ENCODE results near the gene CDKAL1.

The CDKAL1 gene

DNA sequence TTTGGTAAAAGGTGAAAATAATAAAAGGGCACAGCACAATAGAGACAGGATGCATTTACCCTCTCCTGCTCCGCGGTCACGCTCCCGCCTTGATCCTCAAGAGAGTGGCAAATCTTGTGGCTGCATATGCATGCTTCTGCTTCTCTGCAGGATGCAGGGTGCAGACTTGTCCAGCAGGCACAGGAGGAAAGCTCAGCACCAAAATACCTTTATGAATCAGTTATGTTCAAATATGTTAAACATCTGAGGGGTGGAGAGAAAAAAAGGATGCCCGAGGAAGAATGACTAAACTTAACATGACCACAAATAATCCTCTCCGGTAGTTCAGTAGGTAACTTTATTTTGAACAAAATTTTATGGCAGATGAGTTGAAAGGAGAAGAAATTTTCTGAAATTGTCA, 693.2 kb downstream of the CDKAL1 start:
- DNase-seq (ENCODE audit: low spot score): no peak
- in situ Hi-C loops (cut with MboI; ENCODE audit: low sequenced_read_pairs, unreplicated experiment): no loop called here
- TF ChIP-seq, protein P1, sequence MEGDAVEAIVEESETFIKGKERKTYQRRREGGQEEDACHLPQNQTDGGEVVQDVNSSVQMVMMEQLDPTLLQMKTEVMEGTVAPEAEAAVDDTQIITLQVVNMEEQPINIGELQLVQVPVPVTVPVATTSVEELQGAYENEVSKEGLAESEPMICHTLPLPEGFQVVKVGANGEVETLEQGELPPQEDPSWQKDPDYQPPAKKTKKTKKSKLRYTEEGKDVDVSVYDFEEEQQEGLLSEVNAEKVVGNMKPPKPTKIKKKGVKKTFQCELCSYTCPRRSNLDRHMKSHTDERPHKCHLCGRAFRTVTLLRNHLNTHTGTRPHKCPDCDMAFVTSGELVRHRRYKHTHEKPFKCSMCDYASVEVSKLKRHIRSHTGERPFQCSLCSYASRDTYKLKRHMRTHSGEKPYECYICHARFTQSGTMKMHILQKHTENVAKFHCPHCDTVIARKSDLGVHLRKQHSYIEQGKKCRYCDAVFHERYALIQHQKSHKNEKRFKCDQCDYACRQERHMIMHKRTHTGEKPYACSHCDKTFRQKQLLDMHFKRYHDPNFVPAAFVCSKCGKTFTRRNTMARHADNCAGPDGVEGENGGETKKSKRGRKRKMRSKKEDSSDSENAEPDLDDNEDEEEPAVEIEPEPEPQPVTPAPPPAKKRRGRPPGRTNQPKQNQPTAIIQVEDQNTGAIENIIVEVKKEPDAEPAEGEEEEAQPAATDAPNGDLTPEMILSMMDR (IDR thresholded peaks at IDR 0.05; ENCODE audit: borderline replicate concordance, control extremely low read depth, extremely low read depth, insufficient read depth, missing control alignments): no peak

DNA sequence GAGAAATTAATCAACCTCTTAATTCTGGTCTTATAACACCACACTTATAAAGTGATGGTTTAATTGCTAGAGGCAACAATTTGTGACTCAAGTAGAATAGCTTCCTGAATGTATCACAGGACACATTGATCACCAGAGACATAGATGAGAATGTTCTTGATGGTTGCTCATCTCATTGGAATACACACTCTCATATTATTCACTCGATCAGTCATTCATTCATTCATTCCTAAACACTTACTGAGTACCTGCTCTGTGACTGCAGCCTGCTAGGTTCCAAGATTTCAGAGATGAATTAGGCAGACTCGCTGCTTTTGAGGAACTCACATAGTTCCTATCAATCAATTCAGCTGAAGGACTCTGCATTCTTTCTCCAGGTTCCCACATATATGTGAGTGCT, 694.2 kb downstream of the CDKAL1 start:
- in situ Hi-C loops (cut with MboI; ENCODE audit: low sequenced_read_pairs, unreplicated experiment): no loop called here
- TF ChIP-seq, protein P1 (IDR thresholded peaks at IDR 0.05; ENCODE audit: borderline replicate concordance, control extremely low read depth, extremely low read depth, insufficient read depth, missing control alignments): no peak
- no peak for DNase-seq (ENCODE audit: low spot score)

DNA sequence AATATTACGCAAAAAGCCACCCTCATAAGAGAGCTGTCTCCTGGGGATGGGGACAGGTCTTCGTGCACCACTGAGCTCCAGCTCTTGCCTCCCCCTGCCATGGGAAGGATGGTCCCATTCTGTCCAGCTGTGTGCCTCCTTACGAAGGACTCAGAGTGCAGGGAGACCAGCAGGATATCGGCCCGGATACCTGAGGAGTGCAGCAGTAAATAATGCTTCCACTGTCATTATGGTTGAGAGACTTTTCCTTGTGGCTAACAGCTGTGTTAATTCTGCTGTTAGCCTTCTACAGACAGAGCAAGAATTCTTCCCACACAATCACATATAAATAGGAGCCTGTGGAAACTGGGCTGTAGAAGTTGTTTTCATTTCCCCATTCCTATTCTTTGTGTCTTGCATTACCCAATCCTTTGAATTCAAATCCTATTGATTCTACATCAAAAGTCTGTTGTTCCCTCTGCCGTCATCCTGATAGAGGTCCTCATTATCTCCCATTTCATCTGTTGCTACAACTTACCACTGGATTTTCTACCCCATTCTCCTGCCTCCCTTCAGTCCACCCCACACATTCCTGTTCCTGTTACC, 694.7 kb downstream of the CDKAL1 start:
- no peak for DNase-seq (ENCODE audit: low spot score)
- in situ Hi-C loops (cut with MboI; ENCODE audit: low sequenced_read_pairs, unreplicated experiment): no loop called here
- TF ChIP-seq, protein P1 (IDR thresholded peaks at IDR 0.05; ENCODE audit: borderline replicate concordance, control extremely low read depth, extremely low read depth, insufficient read depth, missing control alignments): no peak

DNA sequence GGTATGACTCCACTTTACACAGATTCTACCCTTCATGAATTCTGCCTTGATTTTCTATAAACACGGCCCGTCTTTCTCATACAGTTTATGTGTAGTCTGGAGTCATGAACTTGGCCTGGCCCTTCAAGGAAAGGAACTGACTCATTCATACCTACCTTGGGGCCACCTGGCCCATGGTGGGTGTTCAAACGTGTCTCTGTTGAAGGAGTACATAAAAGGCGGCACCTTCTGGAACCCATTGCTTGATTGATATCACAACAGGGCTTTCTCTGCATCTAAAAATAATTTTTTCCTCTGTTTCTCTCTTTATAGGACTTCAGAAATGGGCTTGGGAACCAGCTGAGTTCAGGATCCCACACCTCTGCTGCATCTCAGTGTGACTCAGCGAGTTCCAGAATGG, 696.3 kb downstream of the CDKAL1 start:
- TF ChIP-seq, protein P1 (IDR thresholded peaks at IDR 0.05; ENCODE audit: borderline replicate concordance, control extremely low read depth, extremely low read depth, insufficient read depth, missing control alignments): no peak
- no peak for DNase-seq (ENCODE audit: low spot score)
- in situ Hi-C loops (cut with MboI; ENCODE audit: low sequenced_read_pairs, unreplicated experiment): no loop called here

DNA sequence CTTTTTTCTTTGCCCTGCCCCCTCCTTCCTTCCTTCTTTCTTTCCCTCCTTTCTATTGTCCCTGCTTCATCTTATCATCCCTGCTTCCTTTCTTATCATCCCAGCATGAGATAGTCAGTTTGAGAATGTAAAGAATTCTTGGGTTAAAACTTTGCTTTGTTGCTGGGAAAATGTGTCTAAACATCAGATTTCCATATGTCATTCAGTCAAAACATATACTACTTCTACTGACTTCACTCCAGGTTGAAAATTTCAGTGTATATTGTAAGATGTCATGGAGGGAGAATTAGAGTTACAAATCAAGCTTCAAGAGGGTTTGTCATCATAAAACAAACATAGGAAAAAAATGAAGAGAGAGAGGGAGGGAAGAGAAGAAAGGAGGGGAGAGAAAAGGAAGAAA, 700.9 kb downstream of the CDKAL1 start:
- TF ChIP-seq, protein P1 (IDR thresholded peaks at IDR 0.05; ENCODE audit: borderline replicate concordance, control extremely low read depth, extremely low read depth, insufficient read depth, missing control alignments): no peak
- no peak for DNase-seq (ENCODE audit: low spot score)
- in situ Hi-C loops (cut with MboI; ENCODE audit: low sequenced_read_pairs, unreplicated experiment): no loop called here

DNA sequence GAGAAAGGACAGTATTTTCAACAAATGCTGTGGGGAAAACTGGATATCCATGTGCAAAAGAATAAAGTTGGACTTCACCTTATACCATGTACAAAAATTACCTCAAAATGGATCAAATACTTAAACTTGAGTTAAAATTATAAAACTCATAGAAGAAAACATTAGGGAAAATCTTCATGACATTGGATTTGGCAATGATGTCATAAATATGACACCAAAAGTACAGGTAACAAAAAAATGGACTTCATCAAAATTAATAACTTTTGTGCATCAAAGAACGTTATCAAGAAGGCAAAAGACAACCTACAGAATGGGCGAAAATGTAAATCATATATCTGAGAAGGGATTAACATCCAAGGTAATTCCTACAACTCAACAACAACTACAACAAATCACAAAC, 704.0 kb downstream of the CDKAL1 start:
- in situ Hi-C loops (cut with MboI; ENCODE audit: low sequenced_read_pairs, unreplicated experiment): no loop called here
- DNase-seq (ENCODE audit: low spot score): no peak
- TF ChIP-seq, protein P1 (IDR thresholded peaks at IDR 0.05; ENCODE audit: borderline replicate concordance, control extremely low read depth, extremely low read depth, insufficient read depth, missing control alignments): no peak
